HEK293 (cell line): Measurements from ENCODE around the gene ADRA1B.
A peak's percentile ranks its signal among the peaks of the same experiment; 100 is the strongest.

Experiments
- CTCF ChIA-PET: fragments of 350-600 bp; formaldehyde crosslinking; extraction: SDS; loops from one replicate; lab custom pipeline; 2021; ENCODE audit warnings: antibody characterized with exemption; lab: Yijun Ruan, JAX
- POLR2A ChIA-PET: fragments of 300-600 bp; formaldehyde crosslinking; extraction: SDS; loops from one replicate; lab custom pipeline; 2020; ENCODE audit warnings: antibody characterized with exemption, inconsistent platforms; lab: Yijun Ruan, JAX
- H3K27ac ChIP-seq: fragments of 200-500 bp; sonication (Bioruptor generic); 2 replicates; pipeline ENCODE4 v1.5.1; 2014; ENCODE audit warnings: low read depth, low read length, control low read depth, inconsistent platforms; ENCODE audit errors: extremely low read depth
- H3K36me3 ChIP-seq, 2 experiments: fragments of 200-500 bp in 1 of 2; sonication (Bioruptor generic) in 1 of 2; 1 replicate in 1 of 2; 2 replicates in 1 of 2; pipeline ENCODE4 v1.5.1; 2014 to 2017; ENCODE audit warnings: inconsistent platforms in 2 of 2, low read length in 2 of 2; ENCODE audit not compliant: control insufficient read depth in 2 of 2, insufficient read depth in 1 of 2
- H3K4me1 ChIP-seq: fragments of 200-500 bp; sonication (Bioruptor generic); 2 replicates; pipeline ENCODE4 v1.5.1; 2014; ENCODE audit warnings: mild to moderate bottlenecking, low read length, inconsistent platforms; ENCODE audit not compliant: control insufficient read depth, insufficient read depth
- H3K4me3 ChIP-seq: 2 replicates; pipeline ENCODE4 v1.5.1; 2011; ENCODE audit warnings: low read depth, mild to moderate bottlenecking, control low read depth, low read length, moderate library complexity
- H3K9me3 ChIP-seq: fragments of 200-500 bp; sonication (Bioruptor generic); 2 replicates; pipeline ENCODE4 v1.5.1; 2014; ENCODE audit warnings: low read depth, low read length, inconsistent platforms; ENCODE audit not compliant: control insufficient read depth, insufficient read depth
- ATF2 ChIP-seq: fragments of 450-650 bp; formaldehyde crosslinking; IDR thresholded peaks from 2 replicates; pipeline ENCODE4 v1.5.1; 2016; ENCODE audit warnings: missing biosample characterization, missing genetic modification characterization, low read depth
- HOXA7 ChIP-seq: sonication (generic); formaldehyde crosslinking; IDR thresholded peaks from 2 replicates; pipeline ENCODE4 v1.8.1; 2022; ENCODE audit warnings: missing genetic modification reagents, borderline replicate concordance
- PATZ1 ChIP-seq: fragments of 450-650 bp; formaldehyde crosslinking; IDR thresholded peaks from 2 replicates; pipeline ENCODE4 v1.5.1; 2016; ENCODE audit warnings: missing biosample characterization, missing genetic modification characterization
- RBAK ChIP-seq: fragments of 450-650 bp; formaldehyde crosslinking; IDR thresholded peaks from 2 replicates; pipeline ENCODE4 v1.5.1; 2016; ENCODE audit warnings: missing biosample characterization, missing genetic modification characterization
- ZBTB21 ChIP-seq: fragments of 450-650 bp; formaldehyde crosslinking; IDR thresholded peaks from 2 replicates; pipeline ENCODE4 v1.5.1; 2017; ENCODE audit warnings: missing biosample characterization, missing genetic modification characterization
- ZBTB8A ChIP-seq: fragments of 450-650 bp; formaldehyde crosslinking; IDR thresholded peaks from 2 replicates; pipeline ENCODE4 v1.5.1; 2016; ENCODE audit warnings: missing biosample characterization, missing genetic modification characterization
- ZEB2 ChIP-seq: fragments of 450-650 bp; formaldehyde crosslinking; IDR thresholded peaks from 2 replicates; pipeline ENCODE4 v1.5.1; 2016; ENCODE audit warnings: missing biosample characterization, missing genetic modification characterization
- ZIC2 ChIP-seq: fragments of 450-650 bp; formaldehyde crosslinking; IDR thresholded peaks from 2 replicates; pipeline ENCODE4 v1.5.1; 2016; ENCODE audit warnings: missing biosample characterization, missing genetic modification characterization
- ZNF138 ChIP-seq: fragments of 450-650 bp; formaldehyde crosslinking; IDR thresholded peaks from 2 replicates; pipeline ENCODE4 v1.5.1; 2016; ENCODE audit warnings: missing biosample characterization, missing genetic modification characterization, borderline replicate concordance
- ZNF394 ChIP-seq: fragments of 450-650 bp; formaldehyde crosslinking; IDR thresholded peaks from 2 replicates; pipeline ENCODE4 v1.5.1; 2016; ENCODE audit warnings: missing biosample characterization, missing genetic modification characterization, mild to moderate bottlenecking, moderate library complexity, borderline replicate concordance
- ZNF48 ChIP-seq: fragments of 450-650 bp; formaldehyde crosslinking; IDR thresholded peaks from 2 replicates; pipeline ENCODE4 v1.5.1; 2016; ENCODE audit warnings: missing biosample characterization, missing genetic modification characterization
- ZNF621 ChIP-seq: fragments of 450-650 bp; formaldehyde crosslinking; IDR thresholded peaks from 2 replicates; pipeline ENCODE4 v1.5.1; 2017; ENCODE audit warnings: missing biosample characterization, missing genetic modification characterization
- ZNF629 ChIP-seq: fragments of 450-650 bp; formaldehyde crosslinking; IDR thresholded peaks from 2 replicates; pipeline ENCODE4 v1.5.1; 2017; ENCODE audit warnings: missing biosample characterization, missing genetic modification characterization
- ZNF76 ChIP-seq: fragments of 450-650 bp; formaldehyde crosslinking; IDR thresholded peaks from 2 replicates; pipeline ENCODE4; 2016; ENCODE audit warnings: low read depth, missing biosample characterization, missing genetic modification characterization, borderline replicate concordance
- ZNF768 ChIP-seq: fragments of 450-650 bp; formaldehyde crosslinking; IDR thresholded peaks from 2 replicates; pipeline ENCODE4 v1.5.1; 2018; ENCODE audit warnings: missing biosample characterization, mild to moderate bottlenecking, missing genetic modification characterization
- ZNF777 ChIP-seq: fragments of 450-650 bp; formaldehyde crosslinking; IDR thresholded peaks from 2 replicates; pipeline ENCODE4 v1.5.1; 2017; ENCODE audit warnings: missing biosample characterization, missing genetic modification characterization, borderline replicate concordance
- ZNF792 ChIP-seq: fragments of 450-650 bp; formaldehyde crosslinking; IDR thresholded peaks from 2 replicates; pipeline ENCODE4 v1.5.1; 2016; ENCODE audit warnings: missing biosample characterization, missing genetic modification characterization
- ZSCAN23 ChIP-seq: fragments of 450-650 bp; formaldehyde crosslinking; IDR thresholded peaks from 2 replicates; pipeline ENCODE4 v1.5.1; 2016; ENCODE audit warnings: missing biosample characterization, missing genetic modification characterization
- TF ChIP-seq, protein P1 (sequence below): fragments of 450-650 bp; formaldehyde crosslinking; IDR thresholded peaks from 2 replicates; pipeline ENCODE4 v1.5.1; 2016; ENCODE audit warnings: missing biosample characterization, missing genetic modification characterization
- TF ChIP-seq, protein P2 (sequence below): fragments of 450-650 bp; formaldehyde crosslinking; IDR thresholded peaks from 2 replicates; pipeline ENCODE4 v1.5.1; 2016; ENCODE audit warnings: missing biosample characterization, missing genetic modification characterization

Gene ADRA1B

GRCh38 chr5:159937580-159937979 is 21.3 kb downstream of the ADRA1B start:
- H3K27ac ChIP-seq = no peak overlapping the region
- H3K4me3 ChIP-seq = no peak overlapping the region
- POLR2A ChIA-PET = interaction anchor here (0.6 kb wide), 1 partner anchor 35 kb away, joined by 7 read pairs; no protein-coding TSS in a partner anchor
- peaks cover 11% of the 10 kb centered on the region for H3K4me1 ChIP-seq
- no peaks in the 10 kb centered on the region for H3K9me3 ChIP-seq
- TF ChIP-seq ZNF394 (no peak), ZNF621 (tag by site-specific recombination) (no peak), ZNF629 (tag by site-specific recombination) (peak; percentile 88), ATF2 (tag by site-specific recombination) (peak; percentile 94), ZBTB8A (tag by site-specific recombination) (no peak), ZBTB21 (tag by site-specific recombination) (peak; percentile 70), PATZ1 (no peak)
- TF ChIP-seq, protein P1, sequence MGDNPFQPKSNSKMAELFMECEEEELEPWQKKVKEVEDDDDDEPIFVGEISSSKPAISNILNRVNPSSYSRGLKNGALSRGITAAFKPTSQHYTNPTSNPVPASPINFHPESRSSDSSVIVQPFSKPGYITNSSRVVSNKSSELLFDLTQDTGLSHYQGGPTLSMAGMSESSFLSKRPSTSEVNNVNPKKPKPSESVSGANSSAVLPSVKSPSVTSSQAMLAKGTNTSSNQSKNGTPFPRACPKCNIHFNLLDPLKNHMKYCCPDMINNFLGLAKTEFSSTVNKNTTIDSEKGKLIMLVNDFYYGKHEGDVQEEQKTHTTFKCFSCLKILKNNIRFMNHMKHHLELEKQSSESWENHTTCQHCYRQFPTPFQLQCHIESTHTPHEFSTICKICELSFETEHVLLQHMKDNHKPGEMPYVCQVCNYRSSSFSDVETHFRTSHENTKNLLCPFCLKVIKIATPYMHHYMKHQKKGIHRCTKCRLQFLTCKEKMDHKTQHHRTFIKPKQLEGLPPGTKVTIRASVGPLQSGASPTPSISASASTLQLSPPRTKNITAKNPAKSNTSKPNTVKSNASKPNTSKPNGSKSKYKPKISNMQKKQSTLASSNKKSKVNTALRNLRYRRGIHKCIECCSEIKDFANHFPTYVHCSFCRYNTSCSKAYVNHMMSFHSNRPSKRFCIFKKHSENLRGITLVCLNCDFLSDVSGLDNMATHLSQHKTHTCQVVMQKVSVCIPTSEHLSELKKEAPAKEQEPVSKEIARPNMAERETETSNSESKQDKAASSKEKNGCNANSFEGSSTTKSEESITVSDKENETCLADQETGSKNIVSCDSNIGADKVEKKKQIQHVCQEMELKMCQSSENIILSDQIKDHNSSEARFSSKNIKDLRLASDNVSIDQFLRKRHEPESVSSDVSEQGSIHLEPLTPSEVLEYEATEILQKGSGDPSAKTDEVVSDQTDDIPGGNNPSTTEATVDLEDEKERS (tag by site-specific recombination) = no peak
- CTCF ChIA-PET = no interaction called here
- no peaks in the 10 kb centered on the region for H3K36me3 ChIP-seq

GRCh38 chr5:159943326-159943725 is 27.0 kb downstream of the ADRA1B start:
- Histone ChIP-seq H3K4me3 (no peak overlapping the region), H3K9me3 (no peaks in the 10 kb centered on the region), H3K4me1 (no peaks in the 10 kb centered on the region), H3K36me3 (no peaks in the 10 kb centered on the region), H3K27ac (no peak overlapping the region)
- ChIA-PET POLR2A (no interaction called here), CTCF (no interaction called here)
- TF ChIP-seq RBAK (tag by site-specific recombination) (no peak), ZNF768 (tag by site-specific recombination) (no peak), HOXA7 (no peak), ZNF76 (tag by site-specific recombination) (no peak)

GRCh38 chr5:159944056-159944600 is 27.8 kb downstream of the ADRA1B start:
- Histone ChIP-seq H3K9me3 (no peaks in the 10 kb centered on the region), H3K36me3 (no peaks in the 10 kb centered on the region), H3K4me3 (no peak overlapping the region), H3K4me1 (no peaks in the 10 kb centered on the region), H3K27ac (no peak overlapping the region)
- POLR2A ChIA-PET = interaction anchor here (0.7 kb wide), 1 partner anchor 554 kb away, joined by 4 read pairs; no protein-coding TSS in a partner anchor
- TF ChIP-seq ZIC2 (no peak), ZNF138 (no peak), ZNF621 (tag by site-specific recombination) (no peak), ZSCAN23 (tag by site-specific recombination) (no peak), ZNF48 (no peak), ZNF394 (no peak), ZNF792 (tag by site-specific recombination) (no peak), ZNF777 (tag by site-specific recombination) (no peak), ZEB2 (tag by site-specific recombination) (no peak)
- TF ChIP-seq, protein P2, sequence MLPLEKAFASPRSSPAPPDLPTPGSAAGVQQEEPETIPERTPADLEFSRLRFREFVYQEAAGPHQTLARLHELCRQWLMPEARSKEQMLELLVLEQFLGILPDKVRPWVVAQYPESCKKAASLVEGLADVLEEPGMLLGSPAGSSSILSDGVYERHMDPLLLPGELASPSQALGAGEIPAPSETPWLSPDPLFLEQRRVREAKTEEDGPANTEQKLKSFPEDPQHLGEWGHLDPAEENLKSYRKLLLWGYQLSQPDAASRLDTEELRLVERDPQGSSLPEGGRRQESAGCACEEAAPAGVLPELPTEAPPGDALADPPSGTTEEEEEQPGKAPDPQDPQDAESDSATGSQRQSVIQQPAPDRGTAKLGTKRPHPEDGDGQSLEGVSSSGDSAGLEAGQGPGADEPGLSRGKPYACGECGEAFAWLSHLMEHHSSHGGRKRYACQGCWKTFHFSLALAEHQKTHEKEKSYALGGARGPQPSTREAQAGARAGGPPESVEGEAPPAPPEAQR (tag by site-specific recombination) = no peak
- CTCF ChIA-PET = no interaction called here
